HCT116 (cell line): ENCODE measurements around the gene SLC6A6. TPM values are rescaled to one million over a fixed set of nuclear protein-coding genes. Genes with fewer than 3 reads are reported as not detected.

Source experiments
- ATAC-seq: fragments of 200-7000 bp; cut with Tn5 transposase; 2 replicates; pipeline ENCODE4 v1.9.1; 2020; ENCODE audit warnings: mild to moderate bottlenecking, moderate library complexity
- BruUV-seq: library from RNA; stranded (reverse); fragments of 400-500 nt; replicated peaks from 2 replicates; lab custom pipeline; 2021; lab: Mats Ljungman, UMichigan
- CTCF ChIA-PET: fragments of 300-600 bp; sonication (Branson Sonifier 250); formaldehyde crosslinking; loops from one replicate; lab custom pipeline; 2021; ENCODE audit warnings: antibody characterized with exemption; lab: Charles Lee
- POLR2A ChIA-PET: fragments of 300-600, 350-600 bp; sonication (Branson Sonifier 250); formaldehyde crosslinking; loops from one replicate; lab custom pipeline; 2021; ENCODE audit warnings: antibody characterized with exemption; lab: Charles Lee
- RAD21 ChIA-PET, 2 experiments: fragments of 300-600 bp; sonication (Branson Sonifier 250); formaldehyde crosslinking; loops; one replicate each; lab custom pipeline; 2023; ENCODE audit warnings: low total read pairs in 2 of 2; ENCODE audit not compliant: uncharacterized antibody in 2 of 2, unreplicated experiment in 2 of 2, low non-redundant PET in 1 of 2; lab: Charles Lee
- DNase-seq: peaks from one replicate; pipeline ENCODE4 v3.0.0-alpha.2; 2010; ENCODE audit warnings: low read depth, low spot score
- H2AFZ ChIP-seq: fragments of 200-600 bp; shearing (Covaris generic), sonication (generic); 2 replicates; pipeline ENCODE4 v1.6.1; 2017; ENCODE audit warnings: low read depth, mixed run types, mixed read lengths, antibody characterized with exemption, low read length; ENCODE audit not compliant: poor library complexity, severe bottlenecking
- H3K27ac ChIP-seq: 2 replicates; pipeline ENCODE4 v1.5.1; 2012; ENCODE audit warnings: low read depth, low read length
- H3K27me3 ChIP-seq: fragments of 200-600 bp; sonication (generic); 2 replicates; pipeline ENCODE4 v1.6.1; 2016; ENCODE audit warnings: mixed run types, low read length, mixed read lengths; ENCODE audit not compliant: insufficient read depth
- H3K36me3 ChIP-seq, 2 experiments: fragments of 200-500 bp in 1 of 2; fragments of 200-600 bp in 1 of 2; sonication (Bioruptor generic) in 1 of 2; sonication (generic) in 1 of 2; 2 replicates each; pipeline versions ENCODE4 v1.5.1 to v1.6.1; 2014 to 2016; ENCODE audit warnings: low read length in 2 of 2, inconsistent platforms in 1 of 2, mixed read lengths in 1 of 2, mixed run types in 1 of 2; ENCODE audit not compliant: insufficient read depth in 2 of 2, control insufficient read depth in 1 of 2
- H3K4me1 ChIP-seq, 2 experiments: fragments of 200-600 bp in 1 of 2; sonication (generic) in 1 of 2; 2 replicates each; pipeline versions ENCODE4 v1.5.1 to v1.6.1; 2012 to 2017; ENCODE audit warnings: low read length in 2 of 2, inconsistent platforms in 1 of 2, mild to moderate bottlenecking in 1 of 2, mixed read lengths in 1 of 2, mixed run types in 1 of 2, moderate library complexity in 1 of 2; ENCODE audit not compliant: insufficient read depth in 2 of 2, control insufficient read depth in 1 of 2
- H3K4me2 ChIP-seq: fragments of 200-600 bp; sonication (generic); 2 replicates; pipeline ENCODE4 v1.6.1; 2017; ENCODE audit warnings: mixed run types, low read length, mixed read lengths
- H3K4me3 ChIP-seq, 2 experiments: fragments of 200-600 bp in 1 of 2; sonication (generic) in 1 of 2; replicated peaks in 1 of 2; 2 replicates each; pipeline ENCODE4 v1.5.1; 2011 to 2016; ENCODE audit warnings: low read length in 2 of 2, control low read depth in 1 of 2, low read depth in 1 of 2, mild to moderate bottlenecking in 1 of 2, mixed read lengths in 1 of 2, mixed run types in 1 of 2
- H3K79me2 ChIP-seq: fragments of 200-600 bp; sonication (generic); 2 replicates; pipeline ENCODE4 v1.6.1; 2017; ENCODE audit warnings: mild to moderate bottlenecking, mixed run types, low read length, moderate library complexity, mixed read lengths; ENCODE audit not compliant: insufficient read depth
- H3K9ac ChIP-seq: fragments of 200-600 bp; sonication (generic); 2 replicates; pipeline ENCODE4 v1.6.1; 2016; ENCODE audit warnings: low read length, mixed read lengths
- H3K9me2 ChIP-seq: fragments of 200-600 bp; sonication (generic), shearing (Covaris generic); 2 replicates; pipeline ENCODE4 v1.6.1; 2017; ENCODE audit warnings: mixed run types, mild to moderate bottlenecking, moderate library complexity; ENCODE audit not compliant: insufficient read depth
- H3K9me3 ChIP-seq, 2 experiments: fragments of 200-500 bp in 1 of 2; fragments of 200-600 bp in 1 of 2; sonication (Bioruptor generic) in 1 of 2; sonication (generic) in 1 of 2; 2 replicates each; pipeline ENCODE4 v1.6.1; 2014 to 2017; ENCODE audit warnings: low read length in 2 of 2, mixed read lengths in 2 of 2, inconsistent platforms in 1 of 2, low read depth in 1 of 2, mild to moderate bottlenecking in 1 of 2, mixed run types in 1 of 2, moderate library complexity in 1 of 2; ENCODE audit not compliant: control insufficient read depth in 1 of 2, insufficient read depth in 1 of 2
- H4K20me1 ChIP-seq: fragments of 200-600 bp; sonication (generic), shearing (Covaris generic); 2 replicates; pipeline ENCODE4 v1.6.1; 2017; ENCODE audit warnings: mixed run types, mild to moderate bottlenecking, moderate library complexity; ENCODE audit not compliant: insufficient read depth
- ATF3 ChIP-seq: IDR thresholded peaks from 2 replicates; pipeline ENCODE4 v1.6.1; 2012
- ELF1 ChIP-seq: IDR thresholded peaks from 2 replicates; pipeline ENCODE4 v1.6.1; 2012; ENCODE audit warnings: low read depth, borderline replicate concordance
- SIN3A ChIP-seq: IDR thresholded peaks from 2 replicates; pipeline ENCODE4 v1.6.1; 2012; ENCODE audit warnings: low read depth
- YY1 ChIP-seq: IDR thresholded peaks from 2 replicates; pipeline ENCODE4 v1.6.1; 2011; ENCODE audit warnings: low read length, low read depth, moderate library complexity, mild to moderate bottlenecking; ENCODE audit not compliant: insufficient replicate concordance; ENCODE audit errors: extremely low read depth
- ZFX ChIP-seq: fragments of 450-650 bp; IDR thresholded peaks from 2 replicates; pipeline ENCODE4 v1.6.1; 2017
- intact Hi-C: fragments of 100-400 bp; cut with micrococcal nuclease; formaldehyde crosslinking; loops from 2 replicates; pipeline ENCODE4 v1.10.0; 2022
- total RNA-seq: library from RNA; stranded (reverse); gene quantifications from one replicate; pipeline ENCODE4 v1.2.1, GENCODE V29; 2021; ENCODE audit not compliant: unreplicated experiment
- TF ChIP-seq, protein P1 (sequence below): IDR thresholded peaks from 2 replicates; pipeline ENCODE4 v1.6.1; 2012; ENCODE audit warnings: low read depth

Gene SLC6A6
- total RNA-seq, 1 experiment from 2014 or later, result 36.3 TPM

DNA sequence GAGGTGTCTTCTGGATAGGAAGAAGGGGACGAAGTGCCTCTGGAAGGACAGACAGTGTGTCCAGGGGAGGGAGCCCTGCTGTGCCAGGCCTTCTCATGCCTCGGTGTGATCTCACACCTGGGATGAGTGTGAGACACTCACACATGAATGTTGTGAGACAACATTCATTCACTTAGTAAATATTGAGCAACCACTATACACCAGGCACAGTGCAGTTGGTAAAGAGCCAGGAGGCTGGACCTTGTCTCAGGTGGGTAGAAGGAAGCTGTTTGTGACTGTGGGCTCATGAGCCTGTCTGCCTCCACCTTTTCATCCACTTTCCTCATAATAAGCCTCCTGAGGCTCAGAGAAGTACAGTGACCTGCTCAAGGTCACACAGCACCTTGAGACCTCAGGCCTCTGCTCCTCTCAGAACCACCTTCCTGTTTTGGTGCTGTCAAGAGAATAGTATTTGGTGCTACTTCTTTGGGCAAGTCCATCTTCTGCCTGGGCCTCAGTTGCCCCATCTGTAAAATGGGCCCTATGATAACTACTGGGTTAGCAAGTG, 20.9 kb downstream of the SLC6A6 start (continued):
- TF ChIP-seq, protein P1, sequence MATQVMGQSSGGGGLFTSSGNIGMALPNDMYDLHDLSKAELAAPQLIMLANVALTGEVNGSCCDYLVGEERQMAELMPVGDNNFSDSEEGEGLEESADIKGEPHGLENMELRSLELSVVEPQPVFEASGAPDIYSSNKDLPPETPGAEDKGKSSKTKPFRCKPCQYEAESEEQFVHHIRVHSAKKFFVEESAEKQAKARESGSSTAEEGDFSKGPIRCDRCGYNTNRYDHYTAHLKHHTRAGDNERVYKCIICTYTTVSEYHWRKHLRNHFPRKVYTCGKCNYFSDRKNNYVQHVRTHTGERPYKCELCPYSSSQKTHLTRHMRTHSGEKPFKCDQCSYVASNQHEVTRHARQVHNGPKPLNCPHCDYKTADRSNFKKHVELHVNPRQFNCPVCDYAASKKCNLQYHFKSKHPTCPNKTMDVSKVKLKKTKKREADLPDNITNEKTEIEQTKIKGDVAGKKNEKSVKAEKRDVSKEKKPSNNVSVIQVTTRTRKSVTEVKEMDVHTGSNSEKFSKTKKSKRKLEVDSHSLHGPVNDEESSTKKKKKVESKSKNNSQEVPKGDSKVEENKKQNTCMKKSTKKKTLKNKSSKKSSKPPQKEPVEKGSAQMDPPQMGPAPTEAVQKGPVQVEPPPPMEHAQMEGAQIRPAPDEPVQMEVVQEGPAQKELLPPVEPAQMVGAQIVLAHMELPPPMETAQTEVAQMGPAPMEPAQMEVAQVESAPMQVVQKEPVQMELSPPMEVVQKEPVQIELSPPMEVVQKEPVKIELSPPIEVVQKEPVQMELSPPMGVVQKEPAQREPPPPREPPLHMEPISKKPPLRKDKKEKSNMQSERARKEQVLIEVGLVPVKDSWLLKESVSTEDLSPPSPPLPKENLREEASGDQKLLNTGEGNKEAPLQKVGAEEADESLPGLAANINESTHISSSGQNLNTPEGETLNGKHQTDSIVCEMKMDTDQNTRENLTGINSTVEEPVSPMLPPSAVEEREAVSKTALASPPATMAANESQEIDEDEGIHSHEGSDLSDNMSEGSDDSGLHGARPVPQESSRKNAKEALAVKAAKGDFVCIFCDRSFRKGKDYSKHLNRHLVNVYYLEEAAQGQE, result no peak
- no peak for TF ChIP-seq ATF3

DNA sequence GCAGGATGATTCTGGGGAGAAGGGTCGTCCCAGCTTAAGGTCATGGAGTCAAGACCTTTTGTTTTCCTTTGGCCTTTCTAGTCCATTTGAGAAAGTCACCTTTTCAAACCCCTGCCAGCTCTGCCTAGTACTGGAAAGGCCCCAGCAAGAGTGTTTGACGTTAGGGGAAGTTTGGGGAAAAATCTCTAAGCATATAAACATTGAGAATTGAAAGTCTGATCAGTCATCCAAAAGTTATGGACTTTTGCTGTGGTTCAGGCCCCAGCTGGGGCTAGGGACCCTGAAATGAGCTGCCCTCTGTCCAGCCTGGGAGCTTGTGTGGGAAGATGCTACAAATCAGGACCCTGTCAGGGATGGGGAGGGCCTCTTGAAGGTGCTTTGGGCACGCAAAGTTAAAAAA, 21.6 kb downstream of the SLC6A6 start:
- no TSS peak for BruUV-seq
- H2AFZ ChIP-seq, result no peak overlapping the region
- CTCF ChIA-PET, result no interaction called here
- no peaks in the 10 kb centered on the region for H3K9me3 ChIP-seq
- RAD21 ChIA-PET, result no interaction called here
- H3K4me2 ChIP-seq, result no peak overlapping the region
- H3K27me3 ChIP-seq, result no peaks in the 10 kb centered on the region
- POLR2A ChIA-PET, result no interaction called here
- no peak overlapping the region for H3K27ac ChIP-seq
- no peaks in the 10 kb centered on the region for H4K20me1 ChIP-seq
- H3K9me2 ChIP-seq, result no peaks in the 10 kb centered on the region
- TF ChIP-seq YY1, result no peak
- no peak for TF ChIP-seq ELF1
- TF ChIP-seq ZFX, result no peak
- TF ChIP-seq SIN3A, result no peak
- H3K4me1 ChIP-seq, result peaks cover 1 to 10% of the 10 kb centered on the region in 2 experiments; a peak in 2 of 4 replicates
- DNase-seq (no peak), ATAC-seq (no peak)
- intact Hi-C loops, result no loop called here
- H3K36me3 ChIP-seq, result peaks cover 0 to 5% of the 10 kb centered on the region in 2 experiments; a peak in 2 of 4 replicates
- no peak overlapping the region for H3K9ac ChIP-seq
- H3K79me2 ChIP-seq, result peaks cover 42% of the 10 kb centered on the region; the same call in 1 of the 2 replicates
- no peak overlapping the region for H3K4me3 ChIP-seq
